Activated CD4-positive, alpha-beta memory T cell treated with anti-CD3 and anti-CD28 coated beads for 36 hours (primary cell): ENCODE measurements around the gene NRIP3. TPM values are rescaled to one million over a fixed set of nuclear protein-coding genes. Genes with fewer than 3 reads are reported as not detected.

Experiments
- CTCF ChIA-PET: fragments of 350-600 bp; sonication (Branson Sonifier 250); formaldehyde crosslinking; loops from one replicate; lab custom pipeline; 2021; ENCODE audit warnings: antibody characterized with exemption, inconsistent platforms; lab: Charles Lee
- POLR2A ChIA-PET: fragments of 350-600 bp; sonication (Branson Sonifier 250); formaldehyde crosslinking; loops from one replicate; lab custom pipeline; 2021; ENCODE audit warnings: antibody characterized with exemption; lab: Charles Lee
- DNase-seq: peaks from one replicate; pipeline ENCODE4 v3.0.0-alpha.2; 2020
- H3K27ac Mint-ChIP-seq: one replicate; pipeline ENCODE4 v1.8.0; 2021; ENCODE audit warnings: mixed read lengths
- H3K27me3 Mint-ChIP-seq: one replicate; pipeline ENCODE4 v1.8.0; 2021; ENCODE audit warnings: mixed read lengths
- H3K36me3 Mint-ChIP-seq: one replicate; pipeline ENCODE4 v1.8.0; 2021; ENCODE audit warnings: mixed read lengths
- H3K4me1 Mint-ChIP-seq: one replicate; pipeline ENCODE4 v1.8.0; 2021; ENCODE audit warnings: low read depth, mixed read lengths
- H3K4me3 Mint-ChIP-seq: one replicate; pipeline ENCODE4 v1.8.0; 2021; ENCODE audit warnings: mild to moderate bottlenecking, mixed read lengths
- H3K9me3 Mint-ChIP-seq: one replicate; pipeline ENCODE4 v1.8.0; 2021; ENCODE audit warnings: mixed read lengths
- intact Hi-C: fragments of 100-400 bp; cut with micrococcal nuclease; formaldehyde crosslinking; loops from one replicate; pipeline ENCODE4 v1.15.1; 2023
- total RNA-seq, 2 experiments: library from RNA; stranded (reverse); gene quantifications; one replicate each; pipeline ENCODE4 v1.2.3, GENCODE V29; 2021

Gene NRIP3
- total RNA-seq: 1 to 10 TPM; 2.7 to 2.9 TPM

- ChIA-PET CTCF (interaction anchor here (1.0 to 2.3 kb wide), 2 partner anchors 12 to 503 kb away, joined by 3 to 16 read pairs; no protein-coding TSS in a partner anchor), POLR2A (interaction anchor here (1.1 to 1.4 kb wide), 2 partner anchors 39 to 134 kb away, joined by 4 read pairs; no protein-coding TSS in a partner anchor)
- Mint-ChIP-seq H3K27me3 (peaks cover 36% of the 10 kb centered on the region), H3K27ac (no peak within 1 kb of the TSS), H3K4me1 (peaks cover 27% of the 10 kb centered on the region), H3K9me3 (no peaks in the 10 kb centered on the region), H3K4me3 (peak within 1 kb of the TSS; percentile 70), H3K36me3 (no peaks in the 10 kb centered on the region)
- peak; percentile 74 for DNase-seq
- intact Hi-C loops: loop anchor here (1.0 to 5.0 kb wide), 3 partner anchors 134 to 459 kb away; partner anchors contain the start of genes DENND5A and ZNF143
Measured at GRCh38 chr11:9003573-9004182, at the start of gene NRIP3. NRIP3 (minus strand) TSS chr11:9004001; CDS start chr11:9003935, 66 bp downstream.

- CTCF ChIA-PET: interaction anchor here (1.7 kb wide), 1 partner anchor 36 kb away, joined by 7 read pairs; no protein-coding TSS in a partner anchor
- Mint-ChIP-seq H3K9me3 (no peaks in the 10 kb centered on the region), H3K27ac (no peak overlapping the region), H3K27me3 (peaks cover 4% of the 10 kb centered on the region), H3K4me3 (no peak overlapping the region), H3K4me1 (no peaks in the 10 kb centered on the region), H3K36me3 (no peaks in the 10 kb centered on the region)
- no peak for DNase-seq
- POLR2A ChIA-PET: no interaction called here
- intact Hi-C loops: no loop called here
Measured at GRCh38 chr11:9052316-9052715, 48.5 kb upstream of the NRIP3 start.

GRCh38 chr11:9049959-9050358, 46.2 kb upstream of the NRIP3 start:
- H3K9me3 Mint-ChIP-seq: no peaks in the 10 kb centered on the region
- DNase-seq: no peak
- no peak overlapping the region for H3K27ac Mint-ChIP-seq
- H3K36me3 Mint-ChIP-seq: no peaks in the 10 kb centered on the region
- ChIA-PET CTCF (no interaction called here), POLR2A (no interaction called here)
- no peak overlapping the region for H3K4me3 Mint-ChIP-seq
- intact Hi-C loops: no loop called here
- H3K4me1 Mint-ChIP-seq: no peaks in the 10 kb centered on the region
- no peaks in the 10 kb centered on the region for H3K27me3 Mint-ChIP-seq

GRCh38 chr11:9047964-9048523, 44.2 kb upstream of the NRIP3 start:
- no peaks in the 10 kb centered on the region for H3K27me3 Mint-ChIP-seq
- H3K4me3 Mint-ChIP-seq: no peak overlapping the region
- POLR2A ChIA-PET: no interaction called here
- H3K27ac Mint-ChIP-seq: no peak overlapping the region
- intact Hi-C loops: no loop called here
- no peak for DNase-seq
- no peaks in the 10 kb centered on the region for H3K9me3 Mint-ChIP-seq
- CTCF ChIA-PET: interaction anchor here (0.8 to 1.4 kb wide), 4 partner anchors 31 to 90 kb away, joined by 3 to 4 read pairs (median 3); no protein-coding TSS in a partner anchor
- no peaks in the 10 kb centered on the region for H3K4me1 Mint-ChIP-seq
- H3K36me3 Mint-ChIP-seq: no peaks in the 10 kb centered on the region

- ChIA-PET CTCF (interaction anchor here (1.4 kb wide), 1 partner anchor 32 kb away, joined by 4 read pairs; no protein-coding TSS in a partner anchor), POLR2A (no interaction called here)
- H3K36me3 Mint-ChIP-seq: no peaks in the 10 kb centered on the region
Measured at GRCh38 chr11:9046481-9046880, 42.7 kb upstream of the NRIP3 start.

GRCh38 chr11:9042488-9042887, 38.7 kb upstream of the NRIP3 start:
- Mint-ChIP-seq H3K9me3 (no peaks in the 10 kb centered on the region), H3K4me1 (no peaks in the 10 kb centered on the region), H3K27ac (no peak overlapping the region), H3K4me3 (no peak overlapping the region), H3K27me3 (peaks cover 6% of the 10 kb centered on the region), H3K36me3 (no peaks in the 10 kb centered on the region)
- CTCF ChIA-PET: interaction anchor here (0.6 to 1.6 kb wide), 2 partner anchors 28 to 285 kb away, joined by 4 read pairs; no protein-coding TSS in a partner anchor
- POLR2A ChIA-PET: no interaction called here
- intact Hi-C loops: no loop called here
- no peak for DNase-seq

More at GRCh38 chr11:9046481-9046880, 42.7 kb upstream of the NRIP3 start:
- H3K27me3 Mint-ChIP-seq: no peaks in the 10 kb centered on the region
- H3K27ac Mint-ChIP-seq: no peak overlapping the region
- DNase-seq: no peak
- intact Hi-C loops: no loop called here
- H3K9me3 Mint-ChIP-seq: no peaks in the 10 kb centered on the region
- no peaks in the 10 kb centered on the region for H3K4me1 Mint-ChIP-seq
- no peak overlapping the region for H3K4me3 Mint-ChIP-seq

GRCh38 chr11:9041747-9042146, 37.9 kb upstream of the NRIP3 start:
- Mint-ChIP-seq H3K27ac (no peak overlapping the region), H3K4me1 (no peaks in the 10 kb centered on the region), H3K27me3 (peaks cover 6% of the 10 kb centered on the region), H3K4me3 (no peak overlapping the region), H3K9me3 (no peaks in the 10 kb centered on the region), H3K36me3 (no peaks in the 10 kb centered on the region)
- ChIA-PET CTCF (interaction anchor here (1.6 kb wide), 1 partner anchor 27 kb away, joined by 4 read pairs; no protein-coding TSS in a partner anchor), POLR2A (no interaction called here)
- intact Hi-C loops: no loop called here
- no peak for DNase-seq

GRCh38 chr11:9040410-9040809, 36.6 kb upstream of the NRIP3 start:
- ChIA-PET POLR2A (no interaction called here), CTCF (no interaction called here)
- no peaks in the 10 kb centered on the region for H3K36me3 Mint-ChIP-seq
- intact Hi-C loops: no loop called here
- H3K27ac Mint-ChIP-seq: no peak overlapping the region
- DNase-seq: no peak
- H3K9me3 Mint-ChIP-seq: no peaks in the 10 kb centered on the region
- no peaks in the 10 kb centered on the region for H3K4me1 Mint-ChIP-seq
- peaks cover 6% of the 10 kb centered on the region for H3K27me3 Mint-ChIP-seq
- no peak overlapping the region for H3K4me3 Mint-ChIP-seq

- Mint-ChIP-seq H3K4me3 (no peak overlapping the region), H3K27ac (no peak overlapping the region), H3K27me3 (peaks cover 6% of the 10 kb centered on the region), H3K4me1 (no peaks in the 10 kb centered on the region), H3K36me3 (no peaks in the 10 kb centered on the region), H3K9me3 (no peaks in the 10 kb centered on the region)
- CTCF ChIA-PET: interaction anchor here (1.1 kb wide), 1 partner anchor 49 kb away, joined by 3 read pairs; no protein-coding TSS in a partner anchor
- POLR2A ChIA-PET: no interaction called here
- intact Hi-C loops: no loop called here
- DNase-seq: no peak
Measured at GRCh38 chr11:9039863-9040262, 36.1 kb upstream of the NRIP3 start.

GRCh38 chr11:9039198-9039597, 35.4 kb upstream of the NRIP3 start:
- POLR2A ChIA-PET: no interaction called here
- Mint-ChIP-seq H3K4me1 (no peaks in the 10 kb centered on the region), H3K4me3 (no peak overlapping the region), H3K27me3 (peaks cover 6% of the 10 kb centered on the region), H3K9me3 (no peaks in the 10 kb centered on the region), H3K36me3 (no peaks in the 10 kb centered on the region), H3K27ac (no peak overlapping the region)
- CTCF ChIA-PET: interaction anchor here (1.1 kb wide), 1 partner anchor 49 kb away, joined by 3 read pairs; no protein-coding TSS in a partner anchor
- intact Hi-C loops: no loop called here
- peak; percentile 18 for DNase-seq

- Mint-ChIP-seq H3K27ac (no peak overlapping the region), H3K4me1 (no peaks in the 10 kb centered on the region), H3K27me3 (peaks cover 6% of the 10 kb centered on the region), H3K36me3 (no peaks in the 10 kb centered on the region), H3K9me3 (no peaks in the 10 kb centered on the region), H3K4me3 (no peak overlapping the region)
- DNase-seq: no peak
- POLR2A ChIA-PET: no interaction called here
- CTCF ChIA-PET: interaction anchor here (2.2 kb wide), 1 partner anchor 23 kb away, joined by 14 read pairs; no protein-coding TSS in a partner anchor
- intact Hi-C loops: no loop called here
Measured at GRCh38 chr11:9038541-9038940, 34.7 kb upstream of the NRIP3 start.

- Mint-ChIP-seq H3K4me3 (no peak overlapping the region), H3K4me1 (no peaks in the 10 kb centered on the region), H3K27ac (no peak overlapping the region), H3K36me3 (no peaks in the 10 kb centered on the region), H3K27me3 (peaks cover 6% of the 10 kb centered on the region), H3K9me3 (no peaks in the 10 kb centered on the region)
- ChIA-PET CTCF (interaction anchor here (2.2 kb wide), 1 partner anchor 23 kb away, joined by 14 read pairs; no protein-coding TSS in a partner anchor), POLR2A (interaction anchor here (0.8 kb wide), 1 partner anchor 14 kb away, joined by 3 read pairs; no protein-coding TSS in a partner anchor)
- DNase-seq: no peak
- intact Hi-C loops: no loop called here
Measured at GRCh38 chr11:9037963-9038362, 34.2 kb upstream of the NRIP3 start.
